NCI-H69 (cell line): ENCODE measurements around the gene ACKR3.
A peak's percentile ranks its signal among the peaks of the same experiment; 100 is the strongest.

Experiments used
- DNase-seq: peaks from one replicate; lab custom pipeline; 2025; lab: John Stamatoyannopoulos, UW

The ACKR3 gene

DNA sequence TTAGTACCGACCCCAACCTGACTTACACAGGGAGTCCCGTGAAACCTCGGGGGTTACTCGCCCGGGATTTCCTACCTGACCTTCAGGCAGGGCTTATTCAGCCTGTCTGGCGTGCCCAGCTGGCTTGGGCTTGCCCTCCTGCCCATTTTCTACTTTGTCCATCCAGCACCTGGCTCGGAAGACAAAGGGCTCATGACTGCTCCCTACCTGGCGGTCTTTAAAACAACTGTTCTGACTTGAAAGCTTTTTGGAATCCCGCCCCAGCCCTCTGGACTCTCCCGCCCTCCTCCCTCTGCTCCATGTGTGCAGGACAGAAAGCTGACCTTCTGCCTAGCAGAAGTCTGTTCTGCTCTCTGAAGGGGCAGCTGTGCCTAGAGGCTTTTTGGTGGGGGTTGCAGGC lies 43.1 kb downstream of the ACKR3 start:
- DNase-seq: no peak

DNA sequence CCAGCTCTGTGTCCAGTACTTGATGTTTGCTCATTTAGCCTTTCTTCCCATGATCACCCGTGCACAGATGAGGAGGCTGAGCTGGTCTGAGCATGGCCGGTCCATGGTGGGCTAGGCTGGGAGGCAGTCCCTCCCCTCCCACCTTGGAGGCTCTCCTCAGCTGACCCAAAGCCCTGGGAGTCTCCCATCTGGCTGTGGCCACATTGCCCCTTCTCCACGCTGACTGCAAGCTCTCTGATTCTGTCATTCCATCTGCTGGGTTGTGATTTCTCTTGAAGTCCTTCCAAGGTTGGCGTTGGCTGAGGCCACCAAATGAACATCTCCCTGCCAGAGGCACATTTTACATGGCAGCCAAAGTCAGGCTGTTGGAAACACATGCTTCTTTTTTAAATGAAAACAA lies 44.0 kb downstream of the ACKR3 start:
- no peak for DNase-seq

DNA sequence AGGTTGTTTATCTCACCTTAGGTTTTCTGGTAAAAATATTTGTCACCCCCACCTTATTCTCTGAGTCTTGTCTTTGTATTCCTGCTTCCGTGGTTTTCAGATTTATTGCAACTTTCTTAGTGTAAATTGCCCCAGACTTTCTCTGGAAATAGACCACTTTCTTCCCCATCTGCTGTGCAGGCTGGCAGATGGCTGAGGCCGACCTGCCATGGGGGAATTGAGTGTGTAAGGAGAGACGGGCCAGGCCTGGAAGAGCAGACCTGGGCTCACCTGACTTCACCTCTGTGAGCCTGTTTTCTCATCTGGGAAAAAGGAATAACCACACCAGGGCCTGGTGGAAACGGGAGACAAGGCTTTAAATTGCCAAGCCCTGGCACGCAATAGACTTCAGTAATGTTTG lies 44.9 kb downstream of the ACKR3 start:
- DNase-seq: peak; percentile 37

DNA sequence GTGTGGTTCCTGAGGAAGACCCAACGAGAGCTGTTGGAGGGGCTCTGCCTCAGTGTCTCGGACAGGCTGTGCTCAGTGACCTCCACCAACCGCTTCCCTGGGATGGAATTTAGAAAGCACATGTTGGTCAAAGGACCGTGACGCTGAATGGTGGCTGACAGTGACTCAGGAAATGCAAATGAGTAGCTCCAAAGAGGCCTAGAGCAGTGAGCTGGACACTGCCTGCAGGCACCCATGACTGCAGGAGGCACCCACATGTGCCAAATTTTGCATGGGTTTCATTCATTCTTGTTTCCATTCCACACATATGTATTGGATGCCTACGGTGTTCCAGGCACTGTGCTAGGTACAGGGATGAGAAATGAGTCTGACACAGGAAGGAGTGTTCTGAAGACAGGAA lies 46.4 kb downstream of the ACKR3 start:
- no peak for DNase-seq

DNA sequence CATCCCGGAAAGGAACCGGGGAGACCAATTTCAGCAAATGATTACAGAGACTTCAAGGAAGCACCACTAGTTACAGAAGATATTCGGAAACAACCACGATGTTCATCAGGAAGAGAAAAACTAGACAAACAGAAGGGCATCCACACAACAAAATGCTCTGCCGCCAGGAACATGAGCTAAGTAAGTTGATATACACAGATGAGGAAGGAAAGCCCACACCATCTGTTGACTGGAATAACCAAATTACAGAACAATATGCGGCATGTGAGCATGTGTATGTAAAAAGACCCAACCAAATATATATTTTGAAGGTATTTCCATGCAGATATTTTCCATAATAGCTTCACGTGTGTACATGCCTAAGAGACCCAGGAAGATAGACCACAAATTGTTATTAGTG lies 47.0 kb downstream of the ACKR3 start:
- peak; percentile 0 for DNase-seq

DNA sequence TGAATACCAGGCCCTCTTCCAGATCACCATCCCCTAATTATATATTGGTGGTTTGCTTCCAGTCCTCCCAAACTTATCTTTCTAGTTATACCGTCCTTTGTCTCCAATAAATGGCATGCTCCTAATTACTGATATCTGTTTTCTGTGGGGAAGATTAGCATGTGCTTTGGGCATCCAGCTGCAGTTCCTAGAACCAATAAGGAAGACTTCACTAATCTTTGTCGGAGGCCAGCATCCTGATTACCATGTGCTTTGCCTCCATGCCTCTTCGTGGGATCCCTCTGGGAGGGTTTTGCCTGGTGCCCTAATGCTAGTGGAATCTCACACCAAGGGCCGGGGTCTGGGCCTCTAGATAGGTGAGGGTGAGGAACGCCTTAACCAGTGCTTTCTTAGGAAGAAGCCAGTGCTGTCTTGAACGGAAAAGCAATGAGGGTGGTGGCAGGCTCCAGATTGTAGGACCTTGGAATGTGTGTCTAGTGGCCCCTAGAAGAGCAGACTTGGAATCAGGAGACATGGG lies 47.7 kb downstream of the ACKR3 start:
- no peak for DNase-seq

DNA sequence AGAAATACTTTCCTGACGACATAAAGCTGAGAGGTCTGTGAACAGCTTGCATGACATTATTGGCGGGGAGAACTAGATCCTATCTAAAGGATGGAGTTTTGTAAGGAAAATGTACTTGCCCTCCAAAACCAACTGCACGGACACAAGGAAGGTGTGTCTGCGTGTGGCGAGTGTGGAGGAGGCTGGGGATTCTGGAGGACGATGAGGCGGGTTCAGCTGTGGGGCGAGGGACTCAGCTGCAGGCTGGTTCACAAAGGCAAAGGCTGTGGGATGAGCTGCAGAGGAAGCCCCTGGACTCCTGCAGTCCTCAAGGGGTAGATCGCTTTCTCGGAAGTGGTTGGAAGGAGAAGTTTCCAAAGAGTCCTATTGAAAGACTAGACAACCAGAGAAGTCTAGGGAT lies 48.2 kb downstream of the ACKR3 start:
- DNase-seq: no peak

DNA sequence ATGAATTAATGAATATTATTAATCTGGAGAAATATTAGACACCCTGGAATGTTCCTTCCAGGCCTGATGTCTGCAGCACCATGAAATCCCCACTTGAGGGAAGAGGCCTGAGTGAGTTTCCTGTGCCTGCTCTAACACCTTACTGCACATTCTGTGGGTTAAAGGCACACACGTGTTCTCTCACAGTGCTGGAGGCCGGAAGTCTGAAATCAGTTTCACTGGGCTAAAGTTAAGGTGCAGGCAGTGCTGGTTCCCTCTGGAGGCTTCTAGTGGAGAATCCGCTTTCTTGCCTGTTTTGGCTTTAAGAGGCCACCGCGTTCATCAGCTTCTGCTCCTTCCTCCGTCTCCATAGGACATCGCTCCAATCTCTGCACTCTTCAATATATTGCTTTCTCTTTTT lies 48.7 kb downstream of the ACKR3 start:
- no peak for DNase-seq

DNA sequence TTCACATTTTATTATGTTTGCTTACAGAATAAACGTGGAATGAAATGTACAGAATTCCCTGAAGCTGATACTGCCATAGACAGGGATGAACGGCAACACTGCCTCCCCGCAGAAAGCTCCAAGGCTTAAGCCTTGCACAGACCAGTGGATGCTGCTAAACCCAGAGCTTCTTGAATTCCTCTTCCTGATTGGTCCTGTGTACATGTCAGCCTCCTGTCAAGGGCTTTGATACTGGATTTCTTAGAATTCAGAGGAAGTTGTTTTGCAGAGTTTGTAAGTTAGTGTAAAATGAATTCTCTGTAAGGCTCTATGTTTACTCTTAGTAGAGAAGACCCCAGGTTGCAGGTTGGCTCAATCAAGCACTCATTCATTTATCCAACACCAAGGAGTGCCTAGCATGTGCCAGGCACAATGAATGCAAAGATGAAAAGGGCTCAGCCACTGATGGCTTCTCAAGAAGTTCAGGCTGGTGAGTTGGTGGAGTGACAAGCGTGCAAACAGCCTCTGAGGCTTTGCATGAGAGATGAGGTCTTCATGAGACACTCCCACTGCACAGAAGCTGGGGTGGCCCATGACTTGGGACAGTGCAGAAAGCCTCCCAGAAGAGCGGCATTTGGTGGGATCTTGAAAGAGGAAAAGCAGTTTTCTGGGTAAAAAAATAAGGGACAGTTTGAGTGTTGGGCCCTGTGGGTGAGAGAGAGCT lies 50.4 kb downstream of the ACKR3 start:
- DNase-seq: no peak

DNA sequence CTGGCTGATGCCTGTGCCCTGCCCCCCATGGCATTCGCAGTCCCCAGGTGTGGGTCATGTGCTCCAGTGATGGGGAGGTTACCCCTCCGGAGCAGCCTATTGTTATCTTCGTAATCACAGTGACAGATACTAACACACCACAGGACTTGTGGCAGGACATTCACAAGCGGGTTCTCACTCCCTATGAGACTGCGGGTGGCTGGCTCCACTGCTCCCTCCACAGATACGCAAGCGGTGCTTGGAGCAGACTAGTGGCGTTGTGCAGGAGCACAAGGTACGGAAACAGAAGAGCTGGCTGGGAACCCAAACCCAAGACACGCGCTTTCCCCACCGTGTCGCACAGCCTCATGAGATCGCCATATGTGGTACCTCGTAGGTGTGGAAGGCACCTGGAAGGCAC lies 52.2 kb downstream of the ACKR3 start:
- no peak for DNase-seq

DNA sequence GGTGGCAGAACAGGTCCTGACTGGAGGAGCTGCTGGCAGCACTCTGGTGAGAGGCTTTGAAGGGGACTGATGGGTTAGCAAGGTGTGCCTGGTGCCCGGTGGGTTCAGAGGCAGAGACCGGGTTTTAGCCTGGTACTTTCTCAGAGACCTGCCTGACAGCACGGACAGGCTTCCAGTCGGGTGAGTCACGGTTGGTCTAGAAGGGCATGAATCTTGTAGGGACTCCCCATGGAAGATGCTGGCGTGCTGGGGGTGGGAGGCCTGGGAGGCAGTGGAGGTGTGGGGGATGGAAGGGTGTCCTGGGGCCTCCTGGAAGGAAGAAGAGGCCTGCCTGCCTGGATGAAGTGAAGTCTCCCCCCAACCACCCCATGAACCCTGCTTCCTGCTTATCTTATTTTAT lies 52.6 kb downstream of the ACKR3 start:
- DNase-seq: no peak

DNA sequence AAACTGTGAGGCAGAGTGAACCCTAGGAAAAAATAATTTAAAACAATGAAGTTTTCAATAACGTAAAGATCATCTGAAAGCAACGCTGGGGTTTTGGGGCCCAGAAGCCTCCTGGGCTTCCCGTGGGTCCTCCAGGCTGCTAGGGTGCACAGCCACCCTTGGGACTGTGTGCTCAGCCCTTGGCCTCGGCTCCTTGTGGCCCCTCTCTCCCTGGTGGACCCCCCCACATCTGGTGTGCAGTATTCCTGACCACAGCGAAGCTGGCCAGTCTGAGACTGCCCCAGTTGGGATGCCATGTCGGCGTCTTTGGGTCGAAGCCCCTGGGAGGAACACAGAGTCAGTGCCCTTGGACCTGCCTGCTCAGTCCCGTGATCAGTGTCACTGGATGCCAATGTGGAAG lies 53.0 kb downstream of the ACKR3 start:
- DNase-seq: no peak

DNA sequence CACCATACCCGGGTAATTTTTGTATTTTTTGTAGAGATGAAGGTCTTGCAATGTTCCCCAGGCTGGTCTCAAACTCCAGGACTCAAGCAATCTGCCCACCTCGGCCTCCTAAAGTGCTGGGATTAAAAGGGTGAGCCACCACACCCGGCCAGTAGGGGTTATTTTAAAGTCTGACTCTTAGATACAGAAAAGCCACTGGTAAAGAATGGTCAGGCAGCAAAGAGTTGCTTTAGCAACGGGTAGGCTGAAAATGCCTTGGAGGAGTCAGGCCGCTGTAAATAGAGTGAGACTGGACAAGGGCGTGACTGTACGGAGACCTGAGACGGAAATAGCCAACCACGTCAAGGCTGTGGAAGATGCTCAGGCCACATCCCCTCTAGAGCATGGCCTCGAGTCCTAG lies 54.2 kb downstream of the ACKR3 start:
- DNase-seq: no peak

DNA sequence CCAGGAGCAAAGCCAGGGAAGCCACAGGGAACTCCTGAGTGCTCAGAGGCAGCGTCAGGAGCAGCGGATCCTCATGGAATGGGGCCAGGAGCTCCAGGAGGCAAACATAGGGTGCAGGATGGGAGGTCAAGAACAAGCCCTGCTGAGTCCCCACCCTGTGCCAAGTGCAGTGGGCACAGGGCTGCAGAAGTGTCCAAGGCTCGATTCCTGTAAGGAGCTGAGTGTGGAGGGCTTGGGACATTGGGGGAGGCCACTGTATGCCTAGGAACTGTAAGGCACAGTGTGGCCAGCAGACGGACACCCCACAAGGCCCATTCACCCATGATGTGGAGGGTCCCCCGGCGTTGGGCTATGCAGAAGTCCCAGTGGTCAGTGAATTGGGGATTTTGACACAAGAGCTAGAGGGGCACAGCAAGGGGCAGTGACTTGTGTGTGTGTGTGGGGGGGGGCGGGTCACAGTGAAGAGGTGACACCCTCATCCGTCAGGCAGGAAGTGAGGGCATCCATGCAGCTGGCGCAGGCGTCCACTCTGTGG lies 55.6 kb downstream of the ACKR3 start:
- DNase-seq: no peak

DNA sequence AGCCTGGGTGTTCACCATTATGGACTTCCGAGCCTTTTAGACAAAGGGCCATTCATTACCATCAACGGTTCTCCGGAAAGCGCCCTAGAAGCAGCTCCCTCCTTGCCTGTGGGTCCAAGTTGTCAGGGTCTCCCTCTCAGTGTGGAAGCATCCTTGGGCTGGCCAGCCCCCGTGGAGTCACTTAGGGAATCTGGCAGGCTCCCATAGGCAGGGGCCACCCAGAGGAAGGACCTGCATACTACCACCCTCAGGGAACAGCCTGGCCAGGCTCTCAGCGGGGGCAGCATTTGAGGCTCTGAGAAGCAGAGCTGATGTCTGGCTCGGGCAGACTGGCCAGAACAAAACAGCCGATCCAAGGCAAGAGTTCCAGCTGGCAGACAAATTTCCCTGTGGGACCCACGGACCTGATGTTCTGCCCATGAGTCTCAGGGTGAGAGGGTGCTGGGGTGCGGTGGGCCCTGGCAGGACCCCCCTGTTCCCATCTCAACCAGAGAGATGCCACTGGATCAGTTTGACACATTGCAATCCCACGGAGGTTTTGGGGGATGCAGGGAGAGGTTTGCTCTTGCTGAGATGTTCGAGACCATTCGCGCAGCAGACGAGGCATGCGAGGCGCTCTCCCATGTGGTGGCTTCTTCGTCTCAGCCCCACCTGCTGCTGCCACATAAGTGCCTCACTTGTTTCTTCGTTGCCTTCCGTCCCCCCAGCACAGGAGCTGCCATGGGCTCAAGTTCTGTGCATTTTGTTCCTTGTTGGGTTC lies 56.9 kb downstream of the ACKR3 start:
- no peak for DNase-seq

DNA sequence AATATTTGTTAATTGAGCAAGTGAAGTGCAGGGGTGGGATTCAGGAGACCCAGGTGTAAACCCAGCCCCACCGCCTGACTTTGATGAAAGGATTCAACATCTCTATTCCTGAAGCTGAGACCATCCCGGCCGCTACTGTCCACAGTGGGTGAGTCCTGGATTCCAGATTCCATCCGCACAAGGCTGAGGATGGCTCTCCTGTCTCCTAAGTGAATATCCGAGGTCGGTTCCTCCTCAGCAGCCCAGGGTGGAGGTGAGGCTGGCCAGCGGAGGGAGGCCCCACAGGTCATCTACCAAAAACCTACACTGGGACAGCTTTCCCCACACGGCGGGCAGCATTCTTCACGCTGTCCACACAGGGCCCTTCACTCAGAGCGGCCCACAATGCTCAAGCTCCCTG lies 57.6 kb downstream of the ACKR3 start:
- no peak for DNase-seq

DNA sequence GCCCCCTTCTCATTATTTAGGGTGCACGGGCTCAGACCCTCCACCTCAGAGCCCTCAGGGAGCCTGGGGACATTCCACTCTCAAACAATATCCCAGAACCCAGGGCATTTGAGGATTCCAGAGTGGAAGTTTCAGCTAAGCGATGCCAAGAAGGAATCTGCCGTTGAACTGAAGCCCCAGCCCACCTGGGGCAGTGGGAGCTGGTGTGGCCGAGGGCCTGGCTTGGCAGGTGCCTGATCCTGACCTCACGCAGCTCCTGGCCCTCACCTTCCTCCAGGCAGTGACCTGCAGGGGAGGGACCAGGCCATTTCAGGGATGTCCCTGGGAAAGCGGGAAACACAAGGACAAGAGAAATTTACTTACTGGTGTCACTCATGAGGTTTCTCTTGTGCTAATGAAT lies 58.2 kb downstream of the ACKR3 start:
- no peak for DNase-seq

DNA sequence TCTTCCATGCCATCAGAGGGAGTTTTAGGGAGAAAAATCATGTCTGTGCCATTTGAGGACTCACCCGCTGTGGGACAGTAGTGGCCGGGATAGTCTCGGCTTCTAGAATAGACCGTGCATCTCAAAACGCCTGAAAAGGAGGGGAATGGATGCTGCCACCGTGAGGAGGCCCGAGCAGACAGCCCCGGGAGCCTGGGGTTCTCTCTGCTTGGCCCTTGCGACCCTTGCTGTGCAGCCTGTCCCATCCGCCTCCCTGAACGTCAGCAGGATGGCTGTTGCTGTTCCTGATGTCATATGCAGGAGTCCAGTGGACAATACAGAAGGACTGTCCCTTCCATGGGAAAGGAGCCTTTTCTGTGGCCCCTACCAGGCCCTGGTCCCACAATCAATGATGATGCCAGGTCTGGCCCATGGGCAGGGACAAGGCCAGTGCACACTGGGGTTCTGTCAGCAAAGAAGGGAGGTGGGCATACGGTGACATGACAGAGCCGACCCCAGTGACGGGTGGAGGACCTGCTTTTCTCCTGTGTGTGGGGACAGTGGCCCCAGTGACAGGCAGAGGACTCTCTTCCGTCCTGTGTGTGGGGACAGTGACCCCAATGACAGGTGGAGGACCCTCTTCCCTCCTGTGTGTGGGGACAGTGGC lies 58.8 kb downstream of the ACKR3 start:
- DNase-seq: no peak

DNA sequence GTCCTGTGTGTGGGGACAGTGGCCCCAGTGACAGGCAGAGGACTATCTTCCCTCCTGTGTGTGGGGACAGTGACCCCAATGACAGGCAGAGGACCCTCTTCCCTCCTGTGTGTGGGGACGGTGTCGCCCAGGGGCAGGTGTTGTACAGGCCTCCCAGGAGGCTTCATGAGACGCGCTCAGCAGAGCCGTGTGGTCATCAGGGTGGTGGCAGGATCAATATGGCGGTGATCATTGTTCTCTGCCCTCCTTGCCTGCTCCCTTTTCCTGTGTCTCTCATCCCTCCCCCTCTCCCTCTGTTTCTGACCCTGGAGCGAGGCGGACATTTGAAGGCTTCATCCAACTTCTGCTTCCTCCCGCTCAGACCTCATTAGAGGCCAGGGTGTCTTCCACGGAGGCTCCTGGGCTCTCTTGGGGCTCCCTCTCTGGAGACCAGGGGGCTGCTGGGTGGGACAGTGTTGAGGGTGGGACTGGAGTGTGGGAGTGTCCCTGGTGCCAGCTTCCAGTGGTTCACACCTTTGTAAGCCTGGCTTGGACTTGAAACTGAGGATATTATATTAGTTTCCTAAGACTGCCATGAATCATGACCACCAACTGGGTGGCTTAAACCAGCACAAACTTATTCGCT lies 59.5 kb downstream of the ACKR3 start:
- DNase-seq: no peak

DNA sequence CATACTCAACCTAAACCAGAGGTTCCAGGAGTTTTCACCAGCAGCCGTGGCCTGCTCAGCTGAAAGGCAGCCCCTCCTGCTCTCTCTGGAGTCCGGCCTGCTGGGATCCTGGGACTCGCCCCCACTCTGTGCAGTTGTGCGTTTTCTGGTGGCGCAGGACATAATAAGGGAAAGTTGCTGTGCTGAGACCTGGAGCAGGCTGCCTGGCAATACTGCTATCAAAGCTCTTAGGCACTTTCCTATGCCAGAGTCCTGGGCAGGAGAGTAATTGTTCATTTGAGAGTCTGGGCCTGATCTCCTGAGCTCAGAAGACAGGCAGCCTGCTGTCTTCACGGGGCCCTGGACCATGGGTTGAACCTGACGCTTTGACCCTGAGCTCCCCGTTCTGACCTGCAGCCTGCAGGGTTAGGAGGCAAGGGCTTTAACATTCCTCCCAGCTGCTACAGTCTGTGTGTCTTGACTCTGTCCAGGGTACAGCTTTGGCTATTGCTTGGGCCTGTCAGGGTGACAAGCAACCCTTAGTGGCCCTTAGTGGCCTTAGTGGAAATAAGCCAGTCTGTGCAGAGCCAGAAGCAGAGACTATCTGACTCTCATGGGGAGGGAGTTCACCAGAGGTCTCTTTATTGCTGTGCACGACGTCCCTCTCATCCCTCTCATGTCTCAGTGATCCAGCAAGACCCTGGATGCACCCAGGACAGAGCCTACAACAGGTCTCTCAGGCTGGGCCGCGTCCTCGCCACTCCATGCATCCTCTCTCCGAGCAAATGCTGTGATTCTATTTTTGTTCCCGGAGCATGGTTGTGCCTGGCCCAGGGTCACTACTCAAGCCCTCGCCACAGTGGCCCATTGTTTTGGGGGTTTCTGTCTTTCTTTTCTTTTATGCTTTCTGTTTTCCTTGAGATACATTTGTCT lies 60.6 kb downstream of the ACKR3 start:
- DNase-seq: no peak

DNA sequence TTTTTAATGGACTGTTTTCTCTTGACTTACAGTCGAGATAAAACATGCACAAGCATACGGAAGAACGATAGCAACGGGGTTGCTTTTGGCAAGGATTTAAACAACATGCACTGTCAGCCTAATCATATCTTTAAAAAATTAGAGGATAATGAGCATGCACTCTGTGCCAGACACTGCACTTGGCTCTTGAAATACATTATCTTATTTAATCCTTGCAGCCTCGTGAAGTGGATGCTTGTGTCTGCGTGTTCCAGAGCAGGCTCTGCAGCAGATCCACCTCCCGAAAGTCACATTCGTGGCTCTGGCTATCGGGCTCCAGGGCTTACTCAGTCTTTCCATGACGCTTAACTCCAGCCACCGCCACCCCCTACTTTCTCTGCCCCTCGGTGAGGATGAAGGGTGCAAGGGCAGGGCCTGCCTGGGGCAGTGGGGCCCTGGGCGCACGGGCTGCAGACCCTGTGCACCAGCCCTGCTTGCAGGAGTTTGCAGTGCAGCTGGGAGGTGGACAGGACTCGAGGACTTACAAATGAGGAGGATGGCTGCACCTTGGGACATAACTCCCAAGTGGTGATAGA lies 61.7 kb downstream of the ACKR3 start:
- DNase-seq: no peak
